NCI-H524 (cell line): Measurements from ENCODE around the gene FGGY.
"Not testable (repeated sequence)": the region's sequence is repeated elsewhere in the genome, so short reads cannot be mapped to it uniquely, and the experiment has no call there.

Experiments used
- DNase-seq, 2 experiments: peaks; one replicate each; lab custom pipeline; 2025; lab: John Stamatoyannopoulos, UW

The FGGY gene

GRCh38 chr1:59735927-59736326 is 439.0 kb downstream of the FGGY start:
- not testable (repeated sequence) for DNase-seq

GRCh38 chr1:59736744-59737143 is 439.9 kb downstream of the FGGY start:
- DNase-seq: no peak

DNA sequence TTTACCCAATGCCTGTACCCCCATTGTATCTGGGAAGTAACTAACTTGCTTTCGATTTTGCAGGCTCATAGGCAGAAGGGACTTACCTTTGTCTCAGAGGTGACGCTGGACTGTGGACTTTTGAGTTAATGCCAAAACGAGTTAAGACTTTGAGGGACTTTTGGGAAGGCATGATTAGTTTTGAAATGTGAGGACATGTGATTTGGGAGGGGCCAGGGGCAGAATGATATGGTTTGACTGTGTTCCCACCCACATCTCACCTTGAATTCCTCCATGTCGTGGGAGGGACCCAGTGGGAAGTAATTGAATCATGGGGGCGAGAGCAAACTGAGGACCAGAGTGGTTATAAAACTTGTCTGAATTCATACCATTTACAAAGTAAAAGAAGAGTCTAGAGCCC is 440.7 kb downstream of the FGGY start:
- DNase-seq: no peak

DNA sequence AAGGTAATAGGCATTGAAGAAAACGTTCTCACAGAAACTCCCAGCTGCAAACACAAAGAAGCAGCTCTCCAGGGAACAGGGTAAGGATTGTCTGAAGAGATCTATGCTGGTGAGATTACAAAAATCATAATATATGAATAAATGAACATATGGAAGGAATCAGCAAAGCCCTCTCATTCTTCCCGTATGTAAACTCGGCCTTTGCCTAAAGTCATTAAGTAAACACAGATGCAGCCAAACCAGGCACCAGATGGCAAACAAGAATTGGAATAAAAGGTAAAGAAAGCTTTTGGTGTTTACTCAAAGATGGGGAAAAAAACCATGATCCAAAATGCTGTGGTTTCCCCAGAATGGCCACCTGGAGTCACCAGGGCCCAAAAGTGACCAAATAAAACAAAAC is 441.3 kb downstream of the FGGY start:
- DNase-seq: peak; percentile 58 to 82

GRCh38 chr1:59738591-59739015 is 441.7 kb downstream of the FGGY start:
- DNase-seq: no peak

DNA sequence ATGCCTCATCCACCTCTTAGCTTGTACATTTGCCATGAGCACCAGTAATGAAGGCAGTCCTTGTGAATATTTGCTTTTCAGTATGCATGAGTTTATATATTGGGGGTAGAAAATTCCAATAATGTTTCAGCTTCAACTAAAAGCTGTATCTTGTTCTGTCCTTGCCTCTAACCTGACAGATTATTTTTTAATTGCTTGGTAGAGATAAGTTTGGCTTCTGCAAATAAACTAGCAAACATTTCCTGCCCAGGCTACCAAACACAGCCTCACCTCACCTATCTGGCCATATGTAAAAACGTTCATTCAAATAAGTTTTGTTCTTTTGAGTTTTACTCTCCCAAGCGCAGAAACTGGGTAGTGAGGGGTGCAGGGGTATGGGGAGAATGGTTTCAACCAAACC is 442.2 kb downstream of the FGGY start:
- no peak for DNase-seq

GRCh38 chr1:59742526-59742925 is 445.6 kb downstream of the FGGY start:
- no peak for DNase-seq

- DNase-seq: no peak
These were observed 446.6 kb downstream of the FGGY start for GRCh38 chr1:59743324-59744091.

DNA sequence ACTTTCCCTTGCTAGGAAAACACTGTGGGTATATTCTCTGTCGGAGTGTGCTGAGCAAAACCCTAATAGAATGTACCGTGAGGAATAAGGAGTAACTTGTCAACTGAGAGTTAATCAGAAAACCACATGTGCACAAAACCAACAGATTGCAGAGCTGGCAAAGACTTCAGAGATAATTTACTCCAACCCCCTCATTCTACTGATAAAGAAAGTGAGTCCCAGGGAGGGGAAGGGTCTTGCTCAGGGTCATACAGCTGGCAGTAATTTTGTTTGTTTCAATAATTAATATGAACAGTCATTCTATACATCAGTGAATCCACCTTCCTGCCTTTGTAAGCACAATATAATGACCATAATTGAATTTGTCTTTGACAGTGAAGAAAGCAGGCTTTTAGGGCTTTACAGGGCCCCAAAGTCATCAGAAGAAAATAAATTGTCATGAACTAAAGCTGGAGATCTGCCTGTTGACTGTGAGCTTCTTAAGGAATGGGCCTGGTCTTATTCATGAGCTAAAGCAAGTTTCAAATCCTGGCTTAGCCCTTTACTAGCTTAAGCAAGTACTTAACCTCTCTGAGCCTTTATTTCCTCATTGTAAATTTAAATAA is 450.6 kb downstream of the FGGY start:
- DNase-seq: no peak

DNA sequence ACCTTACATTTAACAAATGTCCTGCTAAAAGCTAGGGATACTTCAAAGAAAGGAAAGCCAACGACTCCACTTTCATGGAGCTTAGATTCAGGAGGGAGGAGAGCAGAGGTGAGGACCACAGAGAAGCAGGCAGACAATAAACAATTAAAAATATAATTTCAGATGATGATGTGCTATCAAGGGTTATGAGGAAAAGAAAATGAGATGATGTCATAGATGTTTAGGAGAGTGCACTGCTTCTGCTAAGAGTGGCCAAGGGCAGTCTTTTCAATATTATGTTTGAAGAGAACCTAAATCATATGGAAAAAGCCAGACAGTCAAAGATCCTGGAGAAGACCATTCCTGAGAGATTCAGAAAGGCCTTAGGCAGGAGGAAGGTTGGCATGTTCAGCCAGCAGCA is 451.2 kb downstream of the FGGY start:
- no peak for DNase-seq

DNA sequence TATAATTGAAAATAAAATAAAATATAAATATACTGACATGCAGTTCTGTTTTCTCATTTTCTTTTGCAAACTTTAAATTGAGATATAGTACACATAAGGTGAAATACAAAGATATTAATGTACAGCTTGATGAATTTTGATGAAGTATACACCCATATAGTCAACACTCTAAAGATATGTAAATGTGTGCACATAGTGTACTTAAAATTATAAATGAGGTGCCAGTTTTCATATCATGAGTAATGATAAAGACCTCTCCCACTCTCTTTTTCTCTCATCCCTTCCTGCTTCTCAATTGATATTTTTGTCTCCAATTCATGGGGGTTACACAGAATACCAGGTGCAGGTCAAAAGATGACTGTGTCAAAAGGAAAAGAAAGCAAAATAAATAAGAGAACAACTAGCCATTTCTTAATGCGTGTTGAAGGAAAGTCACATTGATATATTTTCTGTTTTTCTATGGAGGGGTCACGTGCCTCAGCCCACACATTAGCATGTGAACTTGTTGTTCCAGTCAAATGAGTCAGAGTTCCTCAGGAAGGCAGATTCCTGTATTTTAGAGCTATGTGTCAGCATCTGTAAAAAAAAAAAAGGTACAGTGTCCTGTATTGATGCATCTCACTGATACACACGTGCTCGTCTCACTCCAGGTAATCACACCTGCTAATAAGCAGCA is 453.6 kb downstream of the FGGY start:
- no peak for DNase-seq

DNA sequence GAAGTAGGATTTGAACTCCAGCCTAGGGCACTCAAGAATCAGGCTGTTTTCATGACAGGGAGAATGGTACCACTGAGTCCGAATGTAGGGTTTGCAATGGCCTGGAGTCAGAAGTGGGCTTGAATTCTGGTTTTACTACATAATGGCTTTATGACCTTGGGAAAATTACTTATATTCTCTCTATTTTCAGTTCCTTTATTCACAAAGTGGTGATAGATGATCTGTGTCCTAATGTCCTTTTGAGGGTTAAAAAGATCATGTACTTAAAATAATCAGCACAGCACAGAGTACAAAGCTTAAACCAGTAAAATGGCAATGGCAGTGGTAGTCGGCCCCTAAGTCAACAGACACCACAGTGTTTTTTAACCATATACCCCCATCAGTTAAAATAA is 454.1 kb downstream of the FGGY start:
- DNase-seq: no peak

DNA sequence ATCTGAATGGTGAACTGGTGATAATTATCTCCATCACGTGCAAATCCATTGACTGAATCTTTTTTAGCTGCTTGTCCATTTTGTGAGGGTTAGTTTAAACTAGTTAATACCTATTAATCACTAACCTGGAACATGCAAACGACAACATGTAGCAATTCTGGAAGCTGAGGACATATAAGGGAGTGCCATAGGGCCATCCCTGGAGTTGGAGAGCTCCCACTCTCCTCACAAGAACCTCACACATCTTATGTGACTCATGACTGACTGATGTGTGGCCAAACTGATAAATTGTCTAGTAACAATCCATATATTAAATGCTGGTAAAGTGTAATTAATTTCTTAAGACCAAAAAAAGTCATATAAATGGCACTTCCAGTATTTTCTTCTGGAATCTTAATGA is 454.9 kb downstream of the FGGY start:
- DNase-seq: no peak

GRCh38 chr1:59752556-59753414 is 455.9 kb downstream of the FGGY start:
- no peak for DNase-seq

GRCh38 chr1:59755069-59755685 is 458.3 kb downstream of the FGGY start:
- no peak for DNase-seq

- DNase-seq: no peak
These were observed 460.4 kb downstream of the FGGY start for GRCh38 chr1:59757197-59757747.

DNA sequence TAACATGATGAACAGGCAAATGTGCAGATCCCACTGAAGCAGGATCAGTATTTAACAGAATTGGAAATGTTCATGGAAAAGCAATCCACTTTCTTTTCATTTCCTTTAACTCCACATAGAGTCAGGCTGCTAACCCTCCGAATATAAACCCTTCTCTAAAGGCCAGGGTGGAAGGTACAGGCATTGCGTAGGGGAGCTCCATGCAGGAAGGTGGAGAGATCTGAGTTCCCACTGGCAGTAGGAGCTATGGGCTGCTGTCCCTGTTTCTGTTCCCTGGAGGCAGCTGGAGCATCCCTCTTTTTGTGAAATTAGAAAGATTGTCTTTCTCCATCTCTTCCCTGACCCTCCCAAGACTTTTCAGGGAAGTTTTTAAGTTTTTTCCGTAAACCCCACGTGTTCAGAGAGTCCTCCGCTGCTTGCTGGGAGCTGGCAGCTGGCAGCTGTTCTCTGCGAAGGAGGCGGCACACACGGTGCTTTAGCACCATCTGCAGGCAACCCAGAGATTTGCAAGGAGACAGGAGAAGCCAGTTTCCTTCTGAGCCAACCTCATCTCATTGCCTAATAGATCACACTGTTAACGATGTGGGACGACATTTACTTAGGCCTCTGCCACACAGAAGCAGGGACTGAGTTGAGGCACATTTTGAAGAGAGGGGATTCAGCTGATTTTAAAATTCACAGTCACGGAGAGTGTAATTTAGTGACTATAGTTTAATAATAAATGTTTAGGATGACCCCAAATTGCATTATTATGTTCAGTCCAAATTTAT is 462.4 kb downstream of the FGGY start:
- DNase-seq: peak; percentile 39 to 77

- DNase-seq: no peak
These were observed 464.5 kb downstream of the FGGY start for GRCh38 chr1:59761443-59761842.

GRCh38 chr1:59763418-59763817 is 466.5 kb downstream of the FGGY start:
- DNase-seq: no peak

GRCh38 chr1:59765011-59765730 is 468.3 kb downstream of the FGGY start:
- DNase-seq: peak; percentile 1 to 68
